LHCN-M2 (cell line): ENCODE measurements around the gene DNAAF9. TPM values are rescaled to one million over a fixed set of nuclear protein-coding genes. Genes with fewer than 3 reads are reported as not detected.
A peak's percentile ranks its signal among the peaks of the same experiment; 100 is the strongest.
"Not testable (repeated sequence)": the region's sequence is repeated elsewhere in the genome, so short reads cannot be mapped to it uniquely, and the experiment has no call there.

Experiments
- DNase-seq: peaks from one replicate; pipeline ENCODE4 v3.0.0-alpha.2; 2012; ENCODE audit warnings: low read depth
- polyA plus RNA-seq: library from polyadenylated mRNA; unstranded; fragments of >200 nt; gene quantifications from one replicate; pipeline ENCODE4 v1.2.1, GENCODE V29; 2012; ENCODE audit warnings: missing spikeins
- total RNA-seq: library from RNA; depleted of rRNA; stranded (reverse); fragments of >200 nt; gene quantifications from 2 replicates; pipeline ENCODE4 v1.2.3, GENCODE V29; 2014; rRNA removed

The DNAAF9 gene
- total RNA-seq: 6.9 and 7.3 TPM in 2 replicates
- 4.9 TPM for polyA plus RNA-seq

GRCh38 chr20:3407040-3407770 is at the start of gene DNAAF9:
DNAAF9 (minus strand) TSS chr20:3407669; CDS start chr20:3407557, 112 bp downstream.
- DNase-seq: peak; percentile 67

- DNase-seq: no peak
Measured at GRCh38 chr20:3456648-3457047, 49.2 kb upstream of the DNAAF9 start.

GRCh38 chr20:3454831-3455230 is 47.4 kb upstream of the DNAAF9 start:
- DNase-seq: no peak

GRCh38 chr20:3452690-3453089 is 45.2 kb upstream of the DNAAF9 start:
- DNase-seq: no peak

GRCh38 chr20:3452136-3452535 is 44.7 kb upstream of the DNAAF9 start:
- DNase-seq: no peak

- DNase-seq: no peak
Measured at GRCh38 chr20:3449319-3449718, 41.9 kb upstream of the DNAAF9 start.

GRCh38 chr20:3447321-3447720 is 39.9 kb upstream of the DNAAF9 start:
- no peak for DNase-seq

- DNase-seq: no peak
Measured at GRCh38 chr20:3446779-3447178, 39.3 kb upstream of the DNAAF9 start.

GRCh38 chr20:3436864-3437574 is 29.6 kb upstream of the DNAAF9 start:
- no peak for DNase-seq

- no peak for DNase-seq
Measured at GRCh38 chr20:3434232-3434631, 26.8 kb upstream of the DNAAF9 start.

GRCh38 chr20:3433744-3434143 is 26.3 kb upstream of the DNAAF9 start:
- no peak for DNase-seq

GRCh38 chr20:3432844-3433243 is 25.4 kb upstream of the DNAAF9 start:
- no peak for DNase-seq

GRCh38 chr20:3431109-3431508 is 23.6 kb upstream of the DNAAF9 start:
- DNase-seq: no peak

- no peak for DNase-seq
Measured at GRCh38 chr20:3430376-3431069, 23.1 kb upstream of the DNAAF9 start.

GRCh38 chr20:3426766-3427165 is 19.3 kb upstream of the DNAAF9 start:
- DNase-seq: not testable (repeated sequence)

- no peak for DNase-seq
Measured at GRCh38 chr20:3423126-3423525, 15.7 kb upstream of the DNAAF9 start.

- no peak for DNase-seq
Measured at GRCh38 chr20:3421985-3422384, 14.5 kb upstream of the DNAAF9 start.

GRCh38 chr20:3420211-3420707 is 12.8 kb upstream of the DNAAF9 start:
- DNase-seq: peak; percentile 91

- not testable (repeated sequence) for DNase-seq
Measured at GRCh38 chr20:3418161-3418560, 10.7 kb upstream of the DNAAF9 start.

- no peak for DNase-seq
Measured at GRCh38 chr20:3414122-3414521, 6.7 kb upstream of the DNAAF9 start.

- no peak for DNase-seq
Measured at GRCh38 chr20:3413393-3413889, 6.0 kb upstream of the DNAAF9 start.
